22Rv1 (cell line): ENCODE data around the gene CLDN18.

Experiments
- ZFX ChIP-seq: fragments of 450-650 bp; IDR thresholded peaks from 2 replicates; pipeline ENCODE4 v1.6.1; 2017; ENCODE audit warnings: antibody characterized with exemption, borderline replicate concordance
- TF ChIP-seq, protein P1 (sequence below): fragments of 450-650 bp; IDR thresholded peaks from 2 replicates; pipeline ENCODE4 v1.5.1; 2017; ENCODE audit warnings: mild to moderate bottlenecking

DNA sequence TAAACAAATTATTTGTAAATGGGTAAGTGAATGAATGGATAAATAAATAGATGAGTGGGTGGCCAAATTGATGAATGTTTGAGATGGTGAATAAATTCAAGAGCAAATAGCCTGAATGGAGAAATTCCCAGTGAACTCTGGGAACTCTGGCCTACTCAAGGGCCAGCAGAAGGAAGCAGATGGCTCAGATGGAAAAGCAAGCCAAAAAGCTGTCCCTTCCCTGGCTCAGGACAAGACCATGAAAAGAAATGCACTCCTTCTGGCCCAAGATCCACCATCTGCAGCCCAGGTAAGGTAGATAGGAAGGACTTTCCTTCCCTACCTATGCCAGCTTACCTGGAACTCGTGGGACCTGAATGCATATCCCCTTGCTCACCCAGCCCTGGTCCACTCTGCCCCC lies 37.6 kb upstream of the CLDN18 start:
- TF ChIP-seq, protein P1, sequence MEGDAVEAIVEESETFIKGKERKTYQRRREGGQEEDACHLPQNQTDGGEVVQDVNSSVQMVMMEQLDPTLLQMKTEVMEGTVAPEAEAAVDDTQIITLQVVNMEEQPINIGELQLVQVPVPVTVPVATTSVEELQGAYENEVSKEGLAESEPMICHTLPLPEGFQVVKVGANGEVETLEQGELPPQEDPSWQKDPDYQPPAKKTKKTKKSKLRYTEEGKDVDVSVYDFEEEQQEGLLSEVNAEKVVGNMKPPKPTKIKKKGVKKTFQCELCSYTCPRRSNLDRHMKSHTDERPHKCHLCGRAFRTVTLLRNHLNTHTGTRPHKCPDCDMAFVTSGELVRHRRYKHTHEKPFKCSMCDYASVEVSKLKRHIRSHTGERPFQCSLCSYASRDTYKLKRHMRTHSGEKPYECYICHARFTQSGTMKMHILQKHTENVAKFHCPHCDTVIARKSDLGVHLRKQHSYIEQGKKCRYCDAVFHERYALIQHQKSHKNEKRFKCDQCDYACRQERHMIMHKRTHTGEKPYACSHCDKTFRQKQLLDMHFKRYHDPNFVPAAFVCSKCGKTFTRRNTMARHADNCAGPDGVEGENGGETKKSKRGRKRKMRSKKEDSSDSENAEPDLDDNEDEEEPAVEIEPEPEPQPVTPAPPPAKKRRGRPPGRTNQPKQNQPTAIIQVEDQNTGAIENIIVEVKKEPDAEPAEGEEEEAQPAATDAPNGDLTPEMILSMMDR = no peak
- TF ChIP-seq ZFX = no peak
